GM12878 (cell line): ENCODE results near the gene CLDN14. TPM values are rescaled to one million over a fixed set of nuclear protein-coding genes. Genes with fewer than 3 reads are reported as not detected.

Source experiments
- ATAC-seq: fragments of 200-7000 bp; cut with Tn5 transposase; 3 replicates; pipeline ENCODE4 v1.9.1; 2020; ENCODE audit warnings: mild to moderate bottlenecking, moderate library complexity
- BruUV-seq: library from RNA; stranded (reverse); fragments of 400-500 nt; replicated peaks from 2 replicates; lab custom pipeline; 2021; lab: Mats Ljungman, UMichigan
- CTCF ChIA-PET: fragments of 300-600 bp; sonication (Branson Sonifier 250); formaldehyde crosslinking; extraction: SDS; loops from one replicate; lab custom pipeline; 2021; ENCODE audit warnings: inconsistent platforms; lab: Yijun Ruan, JAX
- POLR2A ChIA-PET: fragments of 350-600 bp; formaldehyde crosslinking; extraction: SDS; loops from one replicate; lab custom pipeline; 2021; ENCODE audit warnings: inconsistent platforms; lab: Charles Lee
- RAD21 ChIA-PET: fragments of 300-600 bp; sonication (Branson Sonifier 250); formaldehyde crosslinking; loops from one replicate; lab custom pipeline; 2023; ENCODE audit warnings: antibody characterized with exemption; ENCODE audit not compliant: unreplicated experiment; lab: Charles Lee
- SMC1A ChIA-PET: fragments of 300-600 bp; sonication (Branson Sonifier 250); formaldehyde crosslinking; loops from one replicate; lab custom pipeline; 2023; ENCODE audit not compliant: unreplicated experiment, uncharacterized antibody; lab: Charles Lee
- DNase-seq: peaks from one replicate; pipeline ENCODE4 v3.0.0-alpha.2; 2011; ENCODE audit warnings: low read depth, low spot score
- FAIRE-seq: peaks from 3 replicates; lab custom pipeline; 2011; peaks lifted over from hg19 to GRCh38; lab: Jason Lieb, UNC
- H2AFZ ChIP-seq: 2 replicates; pipeline ENCODE4 v1.6.0; 2011; ENCODE audit warnings: low read depth, low read length, control low read depth; ENCODE audit not compliant: control insufficient read depth
- H3K27ac ChIP-seq: 2 replicates; pipeline ENCODE4 v1.5.1; 2011; ENCODE audit warnings: control low read depth; ENCODE audit not compliant: control insufficient read depth, insufficient read depth
- H3K27me3 ChIP-seq, 2 experiments: replicated peaks in 1 of 2; 2 replicates each; pipeline versions ENCODE4 v1.6.0 to v1.6.1; 2011; ENCODE audit warnings: low read length in 1 of 2; ENCODE audit not compliant: control insufficient read depth in 2 of 2, insufficient read depth in 2 of 2
- H3K36me3 ChIP-seq, 2 experiments: 2 replicates each; pipeline ENCODE4 v1.5.1; 2011; ENCODE audit warnings: low read length in 1 of 2; ENCODE audit not compliant: control insufficient read depth in 2 of 2, insufficient read depth in 2 of 2
- H3K4me1 ChIP-seq: 2 replicates; pipeline ENCODE4 v1.6.1; 2011; ENCODE audit warnings: mild to moderate bottlenecking, low read length, moderate library complexity, mixed read lengths; ENCODE audit not compliant: control insufficient read depth, insufficient read depth
- H3K4me2 ChIP-seq: 2 replicates; pipeline ENCODE4 v1.6.0; 2011; ENCODE audit warnings: control low read depth; ENCODE audit not compliant: control insufficient read depth, insufficient read depth
- H3K4me3 ChIP-seq: fragments of 200-600 bp; sonication (generic); 2 replicates; pipeline ENCODE4 v1.5.1; 2016
- H3K79me2 ChIP-seq: 2 replicates; pipeline ENCODE4 v1.6.0; 2011; ENCODE audit warnings: low read length; ENCODE audit not compliant: control insufficient read depth, insufficient read depth
- H3K9ac ChIP-seq: 2 replicates; pipeline ENCODE4 v1.8.0; 2011; ENCODE audit warnings: low read length, control low read depth, mixed read lengths; ENCODE audit not compliant: control insufficient read depth, insufficient read depth
- H3K9me3 ChIP-seq: replicated peaks from 3 replicates; pipeline ENCODE4 v1.5.1; 2011; ENCODE audit warnings: mild to moderate bottlenecking, low read length; ENCODE audit not compliant: control insufficient read depth, insufficient read depth
- H4K20me1 ChIP-seq: 2 replicates; pipeline ENCODE4 v1.6.0; 2011; ENCODE audit not compliant: control insufficient read depth, insufficient read depth
- ATF7 ChIP-seq: fragments of 450-650 bp; IDR thresholded peaks from 2 replicates; pipeline ENCODE4 v1.6.1; 2016; ENCODE audit warnings: low read depth, mild to moderate bottlenecking
- BACH1 ChIP-seq: fragments of 450-650 bp; IDR thresholded peaks from 2 replicates; pipeline ENCODE4 v1.6.1; 2017; ENCODE audit warnings: mild to moderate bottlenecking, borderline replicate concordance
- BRCA1 ChIP-seq: IDR thresholded peaks from 2 replicates; pipeline ENCODE4 v1.6.1; 2011; ENCODE audit warnings: low read depth, low read length, improper control_type of control experiment
- EGR1 ChIP-seq, 2 experiments: IDR thresholded peaks; 1 replicate in 1 of 2; 2 replicates in 1 of 2; pipeline ENCODE4 v1.6.1; 2011 to 2012; ENCODE audit warnings: low read depth in 2 of 2, low read length in 2 of 2, borderline replicate concordance in 1 of 2, mild to moderate bottlenecking in 1 of 2, moderate library complexity in 1 of 2
- EP300 ChIP-seq, 2 experiments: fragments of 150-350 bp in 1 of 2; IDR thresholded peaks; 2 replicates each; pipeline ENCODE4 v1.6.1; 2011 to 2012; ENCODE audit warnings: low read depth in 2 of 2, low read length in 2 of 2, borderline replicate concordance in 1 of 2, improper control_type of control experiment in 1 of 2, inconsistent platforms in 1 of 2; ENCODE audit not compliant: control insufficient read depth in 1 of 2
- EZH2 ChIP-seq: IDR thresholded peaks from 2 replicates; pipeline ENCODE4 v1.6.1; 2012; ENCODE audit warnings: low read depth, mild to moderate bottlenecking, control low read depth, inconsistent platforms, low read length, borderline replicate concordance; ENCODE audit not compliant: control insufficient read depth
- HCFC1 ChIP-seq: fragments of 150-350 bp; IDR thresholded peaks from 2 replicates; pipeline ENCODE4 v1.6.1; 2014; ENCODE audit warnings: low read length
- IRF4 ChIP-seq: IDR thresholded peaks from 2 replicates; pipeline ENCODE4 v1.6.1; 2011; ENCODE audit warnings: low read depth, low read length
- MEF2A ChIP-seq: IDR thresholded peaks from 2 replicates; pipeline ENCODE4 v1.6.1; 2011; ENCODE audit warnings: low read depth, mild to moderate bottlenecking, low read length, moderate library complexity; ENCODE audit not compliant: insufficient read depth
- MTA3 ChIP-seq: IDR thresholded peaks from 2 replicates; pipeline ENCODE4 v1.6.1; 2012; ENCODE audit warnings: low read length, inconsistent platforms, borderline replicate concordance
- NFYA ChIP-seq: IDR thresholded peaks from 2 replicates; pipeline ENCODE4 v1.6.1; 2011; ENCODE audit warnings: low read depth, mild to moderate bottlenecking, low read length, improper control_type of control experiment, borderline replicate concordance
- STAT1 ChIP-seq: fragments of 450-650 bp; conservative IDR thresholded peaks from 2 replicates; pipeline ENCODE4 v1.6.1; 2014; ENCODE audit warnings: antibody characterized with exemption, mild to moderate bottlenecking
- TARDBP ChIP-seq: IDR thresholded peaks from 2 replicates; pipeline ENCODE4 v1.6.1; 2016; ENCODE audit warnings: borderline replicate concordance
- YBX1 ChIP-seq: fragments of 450-650 bp; IDR thresholded peaks from 2 replicates; pipeline ENCODE4 v1.6.1; 2016; ENCODE audit warnings: antibody characterized with exemption
- ZNF24 ChIP-seq: fragments of 450-650 bp; IDR thresholded peaks from 2 replicates; pipeline ENCODE4 v1.6.1; 2017; ENCODE audit warnings: antibody characterized with exemption, mild to moderate bottlenecking
- ZNF622 ChIP-seq: fragments of 450-650 bp; IDR thresholded peaks from 2 replicates; pipeline ENCODE4 v1.6.1; 2017; ENCODE audit warnings: mild to moderate bottlenecking, inconsistent platforms
- ZSCAN29 ChIP-seq: fragments of 450-650 bp; IDR thresholded peaks from 2 replicates; pipeline ENCODE4 v1.6.1; 2017; ENCODE audit warnings: mild to moderate bottlenecking, moderate library complexity
- WGBS: methylation state at CpG from one replicate; pipeline ENCODE4 v1.1.6; 2016; ENCODE audit warnings: low lambda C conversion rate; ENCODE audit not compliant: insufficient replicate concordance, insufficient coverage; ENCODE audit errors: missing lambda C conversion rate; 5-methylcytosine and 5-hydroxymethylcytosine counted together
- in situ Hi-C: fragments of 300-500 bp; cut with MboI; formaldehyde crosslinking; loops from 9 replicates; pipeline ENCODE4 v1.14.3; 2018; ENCODE audit warnings: mixed read lengths
- intact Hi-C: fragments of 100-400 bp; cut with micrococcal nuclease; formaldehyde crosslinking; loops from one replicate; pipeline ENCODE4 v1.14.2; 2022; ENCODE audit not compliant: unreplicated experiment
- polyA plus RNA-seq, 11 experiments: library from polyadenylated mRNA; depleted of rRNA in 4 of 11; unstranded in 6 of 11; stranded (reverse) in 5 of 11; fragments of >200 nt; fragmentation: Nextera tagmentation in 4 of 11; fragmentation: Illumina TruSeq in 1 of 11; extraction: Ambion mirVana in 4 of 11; extraction: Trizol in 1 of 11; gene quantifications; 1 replicate in 1 of 11; 2 replicates in 10 of 11; pipeline versions ENCODE4 v1.2.1 to v1.2.3, GENCODE V29; 2011 to 2016; ENCODE audit warnings: inconsistent platforms in 2 of 11, missing spikeins in 2 of 11, low read depth in 1 of 11
- total RNA-seq, 4 experiments: library from RNA; depleted of rRNA in 3 of 4; stranded (reverse); fragments of >200 nt in 3 of 4; fragmentation: Illumina TruSeq in 1 of 4; extraction: Trizol in 1 of 4; gene quantifications; 2 replicates each; pipeline versions ENCODE4 v1.2.1 to v1.2.3, GENCODE V29; 2013 to 2021
- TF ChIP-seq, protein P1 (sequence below): fragments of 450-650 bp; formaldehyde crosslinking; IDR thresholded peaks from 2 replicates; pipeline ENCODE4 v1.5.0; 2022; ENCODE audit warnings: mild to moderate bottlenecking, missing genetic modification characterization
- TF ChIP-seq, protein P2 (sequence below): fragments of 450-650 bp; formaldehyde crosslinking; IDR thresholded peaks from 2 replicates; pipeline ENCODE4 v1.4.0; 2022; ENCODE audit warnings: mild to moderate bottlenecking, moderate library complexity

CLDN14 gene
- total and polyA plus RNA-seq, 10 of the 15 experiments (the other 5 are each of a cell fraction or from before 2014, with no cell fraction given): 0.90 to 19.4 (median 6.6) TPM

DNA sequence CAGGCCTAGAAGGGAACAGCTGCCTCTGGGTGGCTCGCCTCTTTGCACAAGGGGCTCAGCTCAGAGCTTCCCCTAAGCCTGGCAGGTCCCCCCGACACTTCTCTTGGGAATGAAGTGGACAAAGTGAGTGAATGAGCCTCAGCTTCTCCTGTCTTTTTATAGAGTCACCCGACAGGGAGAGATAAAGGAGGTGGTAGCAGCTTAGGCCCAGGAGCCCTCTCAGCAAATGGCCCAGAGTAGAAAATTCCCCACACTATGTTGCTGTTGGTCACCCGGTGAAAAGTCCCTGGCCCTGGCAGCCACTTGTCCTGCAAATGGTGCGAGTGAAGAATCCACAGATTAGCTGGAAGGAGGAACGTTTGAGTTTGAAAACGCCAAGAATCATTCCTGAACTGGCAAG lies 2.4 kb downstream of the CLDN14 start (continued):
- TF ChIP-seq EP300 (IDR thresholded peaks at IDR 0.05; ENCODE audit: borderline replicate concordance in 1 of 2, control insufficient read depth in 1 of 2, low read depth in 2 of 2, low read length in 2 of 2) (no peak), NFYA (no peak), YBX1 (no peak), IRF4 (no peak), ZSCAN29 (no peak), BACH1 (no peak), ATF7 (no peak), BRCA1 (no peak), ZNF24 (no peak), MTA3 (no peak)

DNA sequence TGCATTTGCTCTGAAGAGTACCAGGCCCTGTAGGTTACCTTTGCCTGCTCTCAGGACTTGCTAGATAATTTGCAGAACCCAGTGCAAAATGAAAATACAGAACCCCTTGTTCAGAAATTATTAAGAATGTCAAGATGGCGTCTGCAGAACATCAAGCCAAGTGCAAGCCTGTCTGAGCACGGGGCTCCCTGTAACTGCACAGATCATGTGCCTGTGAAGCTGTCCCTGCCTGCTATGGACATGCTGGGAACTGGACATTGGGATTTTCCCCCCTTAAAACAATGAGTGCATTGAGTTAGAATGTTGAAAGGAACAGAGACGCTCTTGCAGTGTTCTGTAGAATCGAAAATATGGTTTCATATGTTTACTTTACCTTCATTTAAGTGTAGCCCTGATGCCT lies 2.9 kb downstream of the CLDN14 start:
- Histone ChIP-seq H2AFZ (no peak overlapping the region), H3K79me2 (no peaks in the 10 kb centered on the region), H3K9me3 (no peaks in the 10 kb centered on the region; the same call in 2 of the 3 replicates), H4K20me1 (no peaks in the 10 kb centered on the region), H3K9ac (no peak overlapping the region), H3K27ac (no peak overlapping the region), H3K4me1 (peaks cover 5% of the 10 kb centered on the region), H3K4me3 (no peak overlapping the region), H3K36me3 (no peaks in the 10 kb centered on the region), H3K27me3 (no peaks in the 10 kb centered on the region), H3K4me2 (no peak overlapping the region)
- ChIA-PET SMC1A (interaction anchor here (1.1 kb wide), 1 partner anchor 47 kb away, joined by 3 read pairs; no protein-coding TSS in a partner anchor), RAD21 (interaction anchor here (1.1 kb wide), 1 partner anchor 25 kb away, joined by 4 read pairs; no protein-coding TSS in a partner anchor), POLR2A (interaction anchor here (0.6 kb wide), 1 partner anchor 465 kb away, joined by 7 read pairs; no protein-coding TSS in a partner anchor), CTCF (interaction anchor here (0.7 to 3.0 kb wide), 5 partner anchors 28 to 447 kb away, joined by 3 to 11 read pairs (median 5); no protein-coding TSS in a partner anchor)
- ATAC-seq: no peak
- FAIRE-seq: no peak
- in situ Hi-C loops: no loop called here
- WGBS: 69% methylated on average over 4 of the region's 4 CpGs
- BruUV-seq: no TSS peak
- intact Hi-C loops: no loop called here
- DNase-seq: no peak
- TF ChIP-seq, protein P1, sequence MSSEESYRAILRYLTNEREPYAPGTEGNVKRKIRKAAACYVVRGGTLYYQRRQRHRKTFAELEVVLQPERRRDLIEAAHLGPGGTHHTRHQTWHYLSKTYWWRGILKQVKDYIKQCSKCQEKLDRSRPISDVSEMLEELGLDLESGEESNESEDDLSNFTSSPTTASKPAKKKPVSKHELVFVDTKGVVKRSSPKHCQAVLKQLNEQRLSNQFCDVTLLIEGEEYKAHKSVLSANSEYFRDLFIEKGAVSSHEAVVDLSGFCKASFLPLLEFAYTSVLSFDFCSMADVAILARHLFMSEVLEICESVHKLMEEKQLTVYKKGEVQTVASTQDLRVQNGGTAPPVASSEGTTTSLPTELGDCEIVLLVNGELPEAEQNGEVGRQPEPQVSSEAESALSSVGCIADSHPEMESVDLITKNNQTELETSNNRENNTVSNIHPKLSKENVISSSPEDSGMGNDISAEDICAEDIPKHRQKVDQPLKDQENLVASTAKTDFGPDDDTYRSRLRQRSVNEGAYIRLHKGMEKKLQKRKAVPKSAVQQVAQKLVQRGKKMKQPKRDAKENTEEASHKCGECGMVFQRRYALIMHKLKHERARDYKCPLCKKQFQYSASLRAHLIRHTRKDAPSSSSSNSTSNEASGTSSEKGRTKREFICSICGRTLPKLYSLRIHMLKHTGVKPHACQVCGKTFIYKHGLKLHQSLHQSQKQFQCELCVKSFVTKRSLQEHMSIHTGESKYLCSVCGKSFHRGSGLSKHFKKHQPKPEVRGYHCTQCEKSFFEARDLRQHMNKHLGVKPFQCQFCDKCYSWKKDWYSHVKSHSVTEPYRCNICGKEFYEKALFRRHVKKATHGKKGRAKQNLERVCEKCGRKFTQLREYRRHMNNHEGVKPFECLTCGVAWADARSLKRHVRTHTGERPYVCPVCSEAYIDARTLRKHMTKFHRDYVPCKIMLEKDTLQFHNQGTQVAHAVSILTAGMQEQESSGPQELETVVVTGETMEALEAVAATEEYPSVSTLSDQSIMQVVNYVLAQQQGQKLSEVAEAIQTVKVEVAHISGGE (CRISPR knock-in tag): no peak
- TF ChIP-seq STAT1: no peak
- no peak for TF ChIP-seq TARDBP
- TF ChIP-seq EGR1 (IDR thresholded peaks at IDR 0.05; ENCODE audit: borderline replicate concordance in 1 of 2, low read depth in 2 of 2, low read length in 2 of 2): no peak
- no peak for TF ChIP-seq HCFC1
- no peak for TF ChIP-seq BACH1
- TF ChIP-seq, protein P2, sequence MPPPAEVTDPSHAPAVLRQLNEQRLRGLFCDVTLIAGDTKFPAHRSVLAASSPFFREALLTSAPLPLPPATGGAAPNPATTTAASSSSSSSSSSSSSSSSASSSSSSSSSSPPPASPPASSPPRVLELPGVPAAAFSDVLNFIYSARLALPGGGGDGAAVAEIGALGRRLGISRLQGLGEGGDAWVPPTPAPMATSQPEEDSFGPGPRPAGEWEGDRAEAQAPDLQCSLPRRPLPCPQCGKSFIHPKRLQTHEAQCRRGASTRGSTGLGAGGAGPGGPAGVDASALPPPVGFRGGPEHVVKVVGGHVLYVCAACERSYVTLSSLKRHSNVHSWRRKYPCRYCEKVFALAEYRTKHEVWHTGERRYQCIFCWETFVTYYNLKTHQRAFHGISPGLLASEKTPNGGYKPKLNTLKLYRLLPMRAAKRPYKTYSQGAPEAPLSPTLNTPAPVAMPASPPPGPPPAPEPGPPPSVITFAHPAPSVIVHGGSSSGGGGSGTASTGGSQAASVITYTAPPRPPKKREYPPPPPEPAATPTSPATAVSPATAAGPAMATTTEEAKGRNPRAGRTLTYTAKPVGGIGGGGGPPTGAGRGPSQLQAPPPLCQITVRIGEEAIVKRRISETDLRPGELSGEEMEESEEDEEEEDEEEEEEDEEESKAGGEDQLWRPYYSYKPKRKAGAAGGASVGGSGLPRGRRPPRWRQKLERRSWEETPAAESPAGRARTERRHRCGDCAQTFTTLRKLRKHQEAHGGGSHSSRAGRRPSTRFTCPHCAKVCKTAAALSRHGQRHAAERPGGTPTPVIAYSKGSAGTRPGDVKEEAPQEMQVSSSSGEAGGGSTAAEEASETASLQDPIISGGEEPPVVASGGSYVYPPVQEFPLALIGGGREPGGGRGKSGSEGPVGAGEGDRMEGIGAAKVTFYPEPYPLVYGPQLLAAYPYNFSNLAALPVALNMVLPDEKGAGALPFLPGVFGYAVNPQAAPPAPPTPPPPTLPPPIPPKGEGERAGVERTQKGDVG (CRISPR knock-in tag): no peak
- no peak for TF ChIP-seq YBX1
- TF ChIP-seq ZNF622: no peak
- no peak for TF ChIP-seq EZH2
- no peak for TF ChIP-seq MEF2A
